ENCODE measurements around the gene CORO2B. TPM values are rescaled to one million over a fixed set of nuclear protein-coding genes. Genes with fewer than 3 reads are reported as not detected.

The CORO2B gene
- total and polyA plus RNA-seq, 10 donors, result 0.93 to 8.8 (median 3.6) TPM

DNA sequence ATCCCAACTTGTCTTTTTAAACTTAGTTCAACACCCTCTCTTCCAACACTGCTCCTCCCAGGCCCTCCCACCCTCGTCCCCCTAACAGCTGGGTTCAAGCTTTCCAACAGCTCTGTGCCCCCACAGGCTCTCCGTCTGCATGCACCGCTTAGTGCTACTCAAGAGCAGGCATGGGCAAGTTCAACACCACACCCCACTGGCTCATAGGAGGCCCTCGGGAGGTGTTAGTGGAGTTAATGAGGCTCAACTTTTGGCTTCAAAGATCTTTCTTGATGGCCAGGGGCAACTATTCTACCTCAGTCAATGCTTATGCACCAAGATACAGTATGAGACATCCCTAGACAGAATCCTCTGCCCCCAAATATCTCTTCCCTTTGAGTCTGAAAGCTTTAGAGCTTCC lies 127.5 kb downstream of the CORO2B start:
- DNase-seq, result peak; percentile 51
- Histone ChIP-seq H3K9me3 (no peaks in the 10 kb centered on the region), H3K4me3 (no peak overlapping the region), H3K4me1 (peaks cover 5 to 20% (median 11%) of the 10 kb centered on the region in 6 donors), H3K36me3 (no peaks in the 10 kb centered on the region), H3K27ac (no peak overlapping the region), H3K27me3 (replicated peaks in 1 of 7) (no peaks in the 10 kb centered on the region)
- intact Hi-C loops (cut with DNase I; ENCODE audit: low total_unique reads), result no loop called here
- TF ChIP-seq POLR2AphosphoS5 (IDR thresholded peaks at IDR 0.05) (no peak), POLR2A (IDR thresholded peaks at IDR 0.05) (no peak)
- TF ChIP-seq, protein P1, sequence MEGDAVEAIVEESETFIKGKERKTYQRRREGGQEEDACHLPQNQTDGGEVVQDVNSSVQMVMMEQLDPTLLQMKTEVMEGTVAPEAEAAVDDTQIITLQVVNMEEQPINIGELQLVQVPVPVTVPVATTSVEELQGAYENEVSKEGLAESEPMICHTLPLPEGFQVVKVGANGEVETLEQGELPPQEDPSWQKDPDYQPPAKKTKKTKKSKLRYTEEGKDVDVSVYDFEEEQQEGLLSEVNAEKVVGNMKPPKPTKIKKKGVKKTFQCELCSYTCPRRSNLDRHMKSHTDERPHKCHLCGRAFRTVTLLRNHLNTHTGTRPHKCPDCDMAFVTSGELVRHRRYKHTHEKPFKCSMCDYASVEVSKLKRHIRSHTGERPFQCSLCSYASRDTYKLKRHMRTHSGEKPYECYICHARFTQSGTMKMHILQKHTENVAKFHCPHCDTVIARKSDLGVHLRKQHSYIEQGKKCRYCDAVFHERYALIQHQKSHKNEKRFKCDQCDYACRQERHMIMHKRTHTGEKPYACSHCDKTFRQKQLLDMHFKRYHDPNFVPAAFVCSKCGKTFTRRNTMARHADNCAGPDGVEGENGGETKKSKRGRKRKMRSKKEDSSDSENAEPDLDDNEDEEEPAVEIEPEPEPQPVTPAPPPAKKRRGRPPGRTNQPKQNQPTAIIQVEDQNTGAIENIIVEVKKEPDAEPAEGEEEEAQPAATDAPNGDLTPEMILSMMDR (IDR thresholded peaks at IDR 0.05 in 8 of 11, conservative IDR thresholded peaks at IDR 0.05 in 3 of 11), result no peak
- 82 to 90% (median 86%) methylated on average over 4 of the region's 4 CpGs for WGBS, 5 donors

DNA sequence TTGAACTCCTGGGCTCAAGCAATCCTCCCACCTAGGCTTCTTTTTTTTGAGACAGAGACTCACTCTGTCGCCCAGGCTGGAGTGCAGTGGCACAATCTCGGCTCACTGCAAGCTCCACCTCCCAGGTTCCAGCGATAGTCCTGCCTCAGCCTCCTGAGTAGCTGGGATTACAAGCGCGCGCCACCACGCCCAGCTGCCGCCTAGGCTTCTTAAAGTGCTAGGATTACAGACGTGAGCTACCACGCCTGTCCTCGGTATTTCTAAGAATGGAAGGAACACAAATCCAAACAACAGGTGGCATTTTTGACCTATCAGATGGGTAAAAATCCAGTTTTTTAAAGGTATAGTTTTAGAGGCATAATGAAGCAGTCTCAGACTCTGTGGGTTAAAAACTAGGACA lies 128.1 kb downstream of the CORO2B start:
- H3K36me3 ChIP-seq, result no peaks in the 10 kb centered on the region
- no peaks in the 10 kb centered on the region for H3K27me3 ChIP-seq (replicated peaks in 1 of 7)
- no peaks in the 10 kb centered on the region for H3K9me3 ChIP-seq
- peaks cover 5 to 20% (median 11%) of the 10 kb centered on the region in 6 donors for H3K4me1 ChIP-seq
- TF ChIP-seq POLR2AphosphoS5 (IDR thresholded peaks at IDR 0.05) (no peak), POLR2A (IDR thresholded peaks at IDR 0.05) (no peak)
- TF ChIP-seq, protein P1 (IDR thresholded peaks at IDR 0.05 in 8 of 11, conservative IDR thresholded peaks at IDR 0.05 in 3 of 11), result no peak
- no peak overlapping the region for H3K4me3 ChIP-seq
- intact Hi-C loops (cut with DNase I; ENCODE audit: low total_unique reads), result no loop called here
- 91 to 97% (median 94%) methylated on average over 11 of the region's 11 CpGs for WGBS, 5 donors
- H3K27ac ChIP-seq, result no peak overlapping the region
- DNase-seq, result peak; percentile 9

DNA sequence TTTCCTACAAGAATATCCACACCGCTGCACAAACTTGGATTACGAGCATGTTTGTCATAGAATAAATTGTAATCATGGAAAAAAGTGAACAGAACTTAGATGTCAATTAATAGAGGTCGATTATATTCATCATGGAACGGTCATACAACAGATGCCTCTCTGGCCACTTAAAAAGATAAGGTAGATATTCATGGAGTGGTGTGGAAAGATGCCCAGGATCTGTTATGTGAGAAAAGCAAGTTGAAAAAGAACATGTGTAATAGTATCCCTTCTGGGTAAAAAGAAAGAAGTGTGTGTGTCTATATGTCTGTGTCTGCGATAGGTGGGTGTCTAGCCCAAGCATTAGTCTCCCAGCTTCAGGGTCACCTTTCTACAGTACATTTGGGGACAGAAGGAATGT lies 128.6 kb downstream of the CORO2B start:
- Histone ChIP-seq H3K9me3 (no peaks in the 10 kb centered on the region), H3K27me3 (replicated peaks in 1 of 7) (no peaks in the 10 kb centered on the region), H3K4me3 (no peak overlapping the region), H3K36me3 (no peaks in the 10 kb centered on the region), H3K4me1 (peaks cover 5 to 20% (median 11%) of the 10 kb centered on the region in 6 donors), H3K27ac (no peak overlapping the region)
- intact Hi-C loops (cut with DNase I; ENCODE audit: low total_unique reads), result no loop called here
- TF ChIP-seq, protein P1 (IDR thresholded peaks at IDR 0.05 in 8 of 11, conservative IDR thresholded peaks at IDR 0.05 in 3 of 11), result no peak
- TF ChIP-seq POLR2A (IDR thresholded peaks at IDR 0.05) (no peak), POLR2AphosphoS5 (IDR thresholded peaks at IDR 0.05) (no peak)
- 63 to 74% (median 68%) methylated on average over 5 of the region's 5 CpGs for WGBS, 5 donors
- DNase-seq, result no peak

DNA sequence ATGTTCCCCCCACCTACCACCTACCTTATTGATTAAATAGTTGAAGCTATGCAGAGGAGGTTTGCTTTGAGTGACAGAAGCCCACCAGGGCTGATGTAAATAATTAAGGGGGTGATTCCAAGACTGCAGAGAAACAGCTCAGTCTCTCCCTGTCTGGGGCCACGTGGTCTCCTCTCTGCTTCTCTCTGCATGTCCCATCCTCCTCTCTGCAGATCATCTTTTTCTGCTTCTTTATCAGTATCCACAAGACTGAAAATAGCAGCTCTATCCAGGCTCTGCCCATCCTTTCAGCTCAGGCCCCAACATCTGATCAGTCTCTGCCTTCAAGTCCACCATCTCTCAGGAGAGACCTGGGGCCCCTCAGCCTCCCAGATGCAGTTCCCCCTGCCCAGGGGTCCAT lies 131.1 kb downstream of the CORO2B start:
- Histone ChIP-seq H3K36me3 (peaks cover 0 to 5% (median 0%) of the 10 kb centered on the region in 6 donors), H3K27me3 (replicated peaks in 1 of 7) (no peaks in the 10 kb centered on the region), H3K4me3 (no peak overlapping the region), H3K9me3 (no peaks in the 10 kb centered on the region), H3K27ac (no peak overlapping the region), H3K4me1 (peaks cover 0 to 6% (median 1%) of the 10 kb centered on the region in 6 donors)
- DNase-seq, result peak; percentile 18
- WGBS, 5 donors, result 59 to 100% (median 76%) methylated on average over 1 of the region's 1 CpG
- intact Hi-C loops (cut with DNase I; ENCODE audit: low total_unique reads), result no loop called here
- TF ChIP-seq POLR2A (IDR thresholded peaks at IDR 0.05) (no peak), POLR2AphosphoS5 (IDR thresholded peaks at IDR 0.05) (no peak)
- TF ChIP-seq, protein P1 (IDR thresholded peaks at IDR 0.05 in 8 of 11, conservative IDR thresholded peaks at IDR 0.05 in 3 of 11), result no peak
